ENCODE data around the gene NUMA1.
A peak's percentile ranks its signal among the peaks of the same experiment; 100 is the strongest.

Gene NUMA1

GRCh38 chr11:72066855-72067254 is 13.5 kb downstream of the NUMA1 start:
- H3K4me2 ChIP-seq, result peak overlapping the region in 7 of 11 experiments; percentile 20 to 91 (median 82); a peak in 10 of 22 replicates
- peaks cover 0 to 44% (median 15%) of the 10 kb centered on the region in 11 experiments; a peak in 13 of 22 replicates for H4K20me1 ChIP-seq
- H3K9ac ChIP-seq, result peak overlapping the region in 2 of 11 experiments; percentile 61 to 76; a peak in 5 of 22 replicates
- H3K27ac ChIP-seq, result peak overlapping the region in 3 of 11 experiments; percentile 1 to 8 (median 4); a peak in 2 of 22 replicates
- peak overlapping the region in 1 of 10 experiments; percentile 18; a peak in 1 of 20 replicates for H3K4me3 ChIP-seq
- peaks cover 52 to 73% (median 59%) of the 10 kb centered on the region in 10 experiments for H3K4me1 ChIP-seq
- H3K9me3 ChIP-seq (replicated peaks in 1 of 11), result no peaks in the 10 kb centered on the region
- H3K27me3 ChIP-seq, result no peaks in the 10 kb centered on the region
- TF ChIP-seq Cebpa-rat (IDR thresholded peaks at IDR 0.05), result no peak
- peaks cover 31 to 64% (median 57%) of the 10 kb centered on the region in 11 experiments; a peak in 21 of 22 replicates for H3K36me3 ChIP-seq

- Histone ChIP-seq H3K9ac (0 out of 22 replicates have a peak overlapping the region, but pooled peaks of 2 of the 11 experiments have one; percentile 20 to 34), H4K20me1 (peaks cover 0 to 46% (median 15%) of the 10 kb centered on the region in 11 experiments; a peak in 13 of 22 replicates), H3K4me2 (peak overlapping the region; percentile 35 to 64 (median 48); a peak in 19 of 22 replicates), H3K27ac (peak overlapping the region in 3 of 11 experiments; percentile 4 to 27 (median 20); a peak in 2 of 22 replicates), H3K4me1 (peaks cover 10 to 29% (median 16%) of the 10 kb centered on the region in 10 experiments), H3K9me3 (replicated peaks in 1 of 11) (no peaks in the 10 kb centered on the region), H3K27me3 (no peaks in the 10 kb centered on the region), H3K4me3 (no peak overlapping the region), H3K36me3 (peaks cover 38 to 96% (median 70%) of the 10 kb centered on the region in 11 experiments)
- no peak for TF ChIP-seq Cebpa-rat (IDR thresholded peaks at IDR 0.05)
Observed at GRCh38 chr11:72061739-72062396, 18.5 kb downstream of the NUMA1 start.

- no peaks in the 10 kb centered on the region for H3K9me3 ChIP-seq (replicated peaks in 1 of 11)
- peaks cover 0 to 52% (median 22%) of the 10 kb centered on the region in 11 experiments; a peak in 13 of 22 replicates for H4K20me1 ChIP-seq
- H3K27ac ChIP-seq, result no peak overlapping the region
- H3K4me3 ChIP-seq, result no peak overlapping the region
- H3K4me1 ChIP-seq, result peaks cover 7 to 17% (median 11%) of the 10 kb centered on the region in 10 experiments
- no peaks in the 10 kb centered on the region for H3K27me3 ChIP-seq
- no peak overlapping the region for H3K4me2 ChIP-seq
- TF ChIP-seq Cebpa-rat (IDR thresholded peaks at IDR 0.05), result no peak
- peaks cover 47 to 100% (median 73%) of the 10 kb centered on the region in 11 experiments for H3K36me3 ChIP-seq
- H3K9ac ChIP-seq, result no peak overlapping the region
Observed at GRCh38 chr11:72058416-72059034, 21.8 kb downstream of the NUMA1 start.

- Histone ChIP-seq H3K27ac (no peak overlapping the region), H3K27me3 (no peaks in the 10 kb centered on the region), H3K4me2 (no peak overlapping the region), H3K36me3 (peaks cover 36 to 91% (median 65%) of the 10 kb centered on the region in 11 experiments), H3K4me3 (no peak overlapping the region), H3K9me3 (replicated peaks in 1 of 11) (no peaks in the 10 kb centered on the region), H4K20me1 (peaks cover 0 to 48% (median 10%) of the 10 kb centered on the region in 11 experiments; a peak in 15 of 22 replicates), H3K4me1 (peaks cover 4 to 28% (median 16%) of the 10 kb centered on the region in 10 experiments; a peak in 18 of 20 replicates), H3K9ac (peak overlapping the region in 3 of 11 experiments; percentile 12 to 38 (median 31); a peak in 2 of 22 replicates)
- TF ChIP-seq Cebpa-rat (IDR thresholded peaks at IDR 0.05), result no peak
Observed at GRCh38 chr11:72048766-72049460, 31.4 kb downstream of the NUMA1 start.

- no peak overlapping the region for H3K27ac ChIP-seq
- H3K36me3 ChIP-seq, result peaks cover 28 to 65% (median 55%) of the 10 kb centered on the region in 11 experiments
- TF ChIP-seq Cebpa-rat (IDR thresholded peaks at IDR 0.05), result no peak
Observed at GRCh38 chr11:72045849-72046248, 34.5 kb downstream of the NUMA1 start.

GRCh38 chr11:72042064-72042745 is 38.1 kb downstream of the NUMA1 start:
- Histone ChIP-seq H3K4me3 (peak overlapping the region; percentile 63 to 77 (median 71)), H3K9ac (peak overlapping the region; percentile 81 to 92 (median 90)), H3K4me2 (peak overlapping the region; percentile 93 to 99 (median 98)), H3K27me3 (no peaks in the 10 kb centered on the region), H3K9me3 (replicated peaks in 1 of 11) (no peaks in the 10 kb centered on the region), H3K36me3 (peaks cover 8 to 31% (median 21%) of the 10 kb centered on the region in 11 experiments; a peak in 21 of 22 replicates), H3K4me1 (peaks cover 53 to 81% (median 67%) of the 10 kb centered on the region in 10 experiments), H4K20me1 (peaks cover 0 to 64% (median 19%) of the 10 kb centered on the region in 11 experiments; a peak in 13 of 22 replicates), H3K27ac (peak overlapping the region; percentile 84 to 93 (median 89))
- TF ChIP-seq Cebpa-rat (IDR thresholded peaks at IDR 0.05), result no peak

More at GRCh38 chr11:72045849-72046248, 34.5 kb downstream of the NUMA1 start:
- H3K9me3 ChIP-seq (replicated peaks in 1 of 11), result no peaks in the 10 kb centered on the region
- peaks cover 0 to 40% (median 5%) of the 10 kb centered on the region in 11 experiments; a peak in 9 of 22 replicates for H4K20me1 ChIP-seq
- H3K4me3 ChIP-seq, result no peak overlapping the region
- H3K9ac ChIP-seq, result peak overlapping the region in 1 of 11 experiments; percentile 22; a peak in 1 of 22 replicates
- H3K4me2 ChIP-seq, result peak overlapping the region in 1 of 11 experiments; percentile 11; a peak in 1 of 22 replicates
- H3K27me3 ChIP-seq, result no peaks in the 10 kb centered on the region
- H3K4me1 ChIP-seq, result peaks cover 31 to 48% (median 37%) of the 10 kb centered on the region in 10 experiments

GRCh38 chr11:72041364-72042063 is 38.8 kb downstream of the NUMA1 start:
- Histone ChIP-seq H3K4me1 (peaks cover 60 to 88% (median 74%) of the 10 kb centered on the region in 10 experiments), H3K27me3 (no peaks in the 10 kb centered on the region), H3K4me2 (peak overlapping the region; percentile 93 to 99 (median 98)), H3K4me3 (peak overlapping the region; percentile 63 to 77 (median 71)), H3K36me3 (peaks cover 1 to 26% (median 14%) of the 10 kb centered on the region in 11 experiments; a peak in 21 of 22 replicates), H3K9me3 (replicated peaks in 1 of 11) (no peaks in the 10 kb centered on the region), H3K27ac (peak overlapping the region; percentile 84 to 93 (median 89)), H3K9ac (peak overlapping the region; percentile 81 to 92 (median 90)), H4K20me1 (peaks cover 0 to 64% (median 23%) of the 10 kb centered on the region in 11 experiments; a peak in 13 of 22 replicates)
- no peak for TF ChIP-seq Cebpa-rat (IDR thresholded peaks at IDR 0.05)

All from BLaER1 treated with 17β-estradiol and CSF1 and Interleukin-3, amounts not matched to agents 10 nM and 100 nM (cell line).